ENCODE results near the gene SPATA13. TPM values are rescaled to one million over a fixed set of nuclear protein-coding genes. Genes with fewer than 3 reads are reported as not detected.

SPATA13 gene
- total and polyA plus RNA-seq, 10 of the 15 experiments (the other 5 are each of a cell fraction or from before 2014, with no cell fraction given): 2.4 to 11.1 (median 10.2) TPM

DNA sequence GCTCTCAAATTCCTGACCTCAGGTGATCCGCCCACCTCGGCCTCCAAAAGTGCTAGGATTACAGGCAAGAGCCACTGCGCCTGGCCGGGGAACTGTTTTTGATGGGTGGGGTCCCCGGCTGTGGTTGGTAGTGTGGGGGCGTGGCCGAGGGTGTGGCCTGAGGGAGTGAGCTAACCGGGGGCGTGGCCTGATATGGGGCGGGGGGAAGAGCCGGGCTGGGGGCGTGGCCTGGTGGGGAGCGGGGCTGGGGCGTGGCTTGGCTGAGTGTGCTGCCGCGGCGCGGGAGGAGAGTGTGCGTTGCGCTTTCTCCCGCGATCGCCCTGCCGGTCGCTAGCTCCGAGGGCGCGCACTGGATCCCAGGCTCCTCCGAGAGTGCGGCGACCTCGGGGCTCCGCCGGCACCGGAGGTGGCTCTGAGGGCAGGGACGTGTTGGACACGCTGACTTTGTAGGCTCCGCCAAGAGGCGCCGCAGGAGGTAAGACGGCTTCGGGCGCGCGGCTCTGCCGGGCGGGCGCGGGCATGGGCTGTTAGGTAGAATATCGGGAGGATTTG, at the start of gene SPATA13 (continued):
- TF ChIP-seq, protein P1, sequence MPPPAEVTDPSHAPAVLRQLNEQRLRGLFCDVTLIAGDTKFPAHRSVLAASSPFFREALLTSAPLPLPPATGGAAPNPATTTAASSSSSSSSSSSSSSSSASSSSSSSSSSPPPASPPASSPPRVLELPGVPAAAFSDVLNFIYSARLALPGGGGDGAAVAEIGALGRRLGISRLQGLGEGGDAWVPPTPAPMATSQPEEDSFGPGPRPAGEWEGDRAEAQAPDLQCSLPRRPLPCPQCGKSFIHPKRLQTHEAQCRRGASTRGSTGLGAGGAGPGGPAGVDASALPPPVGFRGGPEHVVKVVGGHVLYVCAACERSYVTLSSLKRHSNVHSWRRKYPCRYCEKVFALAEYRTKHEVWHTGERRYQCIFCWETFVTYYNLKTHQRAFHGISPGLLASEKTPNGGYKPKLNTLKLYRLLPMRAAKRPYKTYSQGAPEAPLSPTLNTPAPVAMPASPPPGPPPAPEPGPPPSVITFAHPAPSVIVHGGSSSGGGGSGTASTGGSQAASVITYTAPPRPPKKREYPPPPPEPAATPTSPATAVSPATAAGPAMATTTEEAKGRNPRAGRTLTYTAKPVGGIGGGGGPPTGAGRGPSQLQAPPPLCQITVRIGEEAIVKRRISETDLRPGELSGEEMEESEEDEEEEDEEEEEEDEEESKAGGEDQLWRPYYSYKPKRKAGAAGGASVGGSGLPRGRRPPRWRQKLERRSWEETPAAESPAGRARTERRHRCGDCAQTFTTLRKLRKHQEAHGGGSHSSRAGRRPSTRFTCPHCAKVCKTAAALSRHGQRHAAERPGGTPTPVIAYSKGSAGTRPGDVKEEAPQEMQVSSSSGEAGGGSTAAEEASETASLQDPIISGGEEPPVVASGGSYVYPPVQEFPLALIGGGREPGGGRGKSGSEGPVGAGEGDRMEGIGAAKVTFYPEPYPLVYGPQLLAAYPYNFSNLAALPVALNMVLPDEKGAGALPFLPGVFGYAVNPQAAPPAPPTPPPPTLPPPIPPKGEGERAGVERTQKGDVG (CRISPR knock-in tag; IDR thresholded peaks at IDR 0.05): no peak
- TF ChIP-seq RCOR1 (conservative IDR thresholded peaks at IDR 0.05; ENCODE audit: low read depth, low read length) (no peak), SIX5 (IDR thresholded peaks at IDR 0.05; ENCODE audit: low read depth, low read length, severe bottlenecking) (no peak), MTA3 (IDR thresholded peaks at IDR 0.05; ENCODE audit: borderline replicate concordance, low read length) (no peak), KLF5 (IDR thresholded peaks at IDR 0.05; ENCODE audit: partially characterized antibody) (no peak), POLR2A (IDR thresholded peaks at IDR 0.05; ENCODE audit: low read depth, low read length) (peak; percentile 61; the same call in 1 of the 2 replicates), BRCA1 (IDR thresholded peaks at IDR 0.05; ENCODE audit: low read depth, low read length) (no peak), RAD51 (IDR thresholded peaks at IDR 0.05) (no peak), SP1 (IDR thresholded peaks at IDR 0.05; ENCODE audit: low read depth, low read length) (no peak), POU2F2 (IDR thresholded peaks at IDR 0.05; ENCODE audit: borderline replicate concordance, low read depth, low read length) (no peak), ZNF24 (IDR thresholded peaks at IDR 0.05) (no peak), EP300 (IDR thresholded peaks at IDR 0.05; ENCODE audit: borderline replicate concordance in 1 of 2, control insufficient read depth in 1 of 2, low read depth in 2 of 2, low read length in 2 of 2) (no peak)
- TF ChIP-seq, protein P2, sequence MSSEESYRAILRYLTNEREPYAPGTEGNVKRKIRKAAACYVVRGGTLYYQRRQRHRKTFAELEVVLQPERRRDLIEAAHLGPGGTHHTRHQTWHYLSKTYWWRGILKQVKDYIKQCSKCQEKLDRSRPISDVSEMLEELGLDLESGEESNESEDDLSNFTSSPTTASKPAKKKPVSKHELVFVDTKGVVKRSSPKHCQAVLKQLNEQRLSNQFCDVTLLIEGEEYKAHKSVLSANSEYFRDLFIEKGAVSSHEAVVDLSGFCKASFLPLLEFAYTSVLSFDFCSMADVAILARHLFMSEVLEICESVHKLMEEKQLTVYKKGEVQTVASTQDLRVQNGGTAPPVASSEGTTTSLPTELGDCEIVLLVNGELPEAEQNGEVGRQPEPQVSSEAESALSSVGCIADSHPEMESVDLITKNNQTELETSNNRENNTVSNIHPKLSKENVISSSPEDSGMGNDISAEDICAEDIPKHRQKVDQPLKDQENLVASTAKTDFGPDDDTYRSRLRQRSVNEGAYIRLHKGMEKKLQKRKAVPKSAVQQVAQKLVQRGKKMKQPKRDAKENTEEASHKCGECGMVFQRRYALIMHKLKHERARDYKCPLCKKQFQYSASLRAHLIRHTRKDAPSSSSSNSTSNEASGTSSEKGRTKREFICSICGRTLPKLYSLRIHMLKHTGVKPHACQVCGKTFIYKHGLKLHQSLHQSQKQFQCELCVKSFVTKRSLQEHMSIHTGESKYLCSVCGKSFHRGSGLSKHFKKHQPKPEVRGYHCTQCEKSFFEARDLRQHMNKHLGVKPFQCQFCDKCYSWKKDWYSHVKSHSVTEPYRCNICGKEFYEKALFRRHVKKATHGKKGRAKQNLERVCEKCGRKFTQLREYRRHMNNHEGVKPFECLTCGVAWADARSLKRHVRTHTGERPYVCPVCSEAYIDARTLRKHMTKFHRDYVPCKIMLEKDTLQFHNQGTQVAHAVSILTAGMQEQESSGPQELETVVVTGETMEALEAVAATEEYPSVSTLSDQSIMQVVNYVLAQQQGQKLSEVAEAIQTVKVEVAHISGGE (CRISPR knock-in tag; IDR thresholded peaks at IDR 0.05): no peak

All from GM12878 (cell line).